DND-41 (cell line): ENCODE measurements around the gene GABBR1.

Experiments used
- CTCF ChIP-seq: IDR thresholded peaks from 2 replicates; pipeline ENCODE4 v1.5.1; 2012; ENCODE audit warnings: borderline replicate concordance, low read length, moderate library complexity, mild to moderate bottlenecking; ENCODE audit not compliant: poor library complexity, severe bottlenecking; ENCODE audit errors: extremely low read depth
- EZH2 ChIP-seq: IDR thresholded peaks from 3 replicates; pipeline ENCODE4 v1.6.1; 2012; ENCODE audit warnings: borderline replicate concordance, low read depth, mild to moderate bottlenecking, moderate library complexity, low read length, inconsistent platforms; ENCODE audit not compliant: severe bottlenecking

DNA sequence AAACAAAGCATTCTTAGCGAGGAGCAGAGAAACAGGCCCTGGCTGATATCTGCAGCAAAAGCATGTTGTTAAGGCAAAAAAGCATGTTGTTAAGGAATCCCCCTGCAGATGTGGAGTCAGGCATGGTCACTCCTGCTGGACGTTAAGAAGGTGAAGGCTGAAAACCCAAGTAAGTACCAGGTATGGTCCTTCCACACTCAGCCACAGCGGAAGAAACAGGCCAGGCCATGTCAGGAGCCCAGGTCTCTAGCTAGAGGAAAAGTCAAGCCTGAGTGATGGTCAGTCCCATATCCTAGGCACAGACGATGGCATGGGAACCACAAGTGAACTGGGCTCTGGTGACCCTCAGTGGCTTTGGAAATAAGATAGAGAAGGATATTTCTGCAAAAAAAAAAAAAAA, 112.8 kb downstream of the GABBR1 start:
- TF ChIP-seq EZH2 (no peak), CTCF (no peak)
